GM19023 (cell line): ENCODE results near the gene NCAPD2.
"Not testable (repeated sequence)": the region's sequence is repeated elsewhere in the genome, so short reads cannot be mapped to it uniquely, and the experiment has no call there.

Source experiments
- ATAC-seq: cut with Tn5 transposase; IDR thresholded peaks from one replicate; pipeline ENCODE4 v1.9.1; 2021; ENCODE audit warnings: mild to moderate bottlenecking, moderate library complexity; ENCODE audit not compliant: unreplicated experiment

The NCAPD2 gene

DNA sequence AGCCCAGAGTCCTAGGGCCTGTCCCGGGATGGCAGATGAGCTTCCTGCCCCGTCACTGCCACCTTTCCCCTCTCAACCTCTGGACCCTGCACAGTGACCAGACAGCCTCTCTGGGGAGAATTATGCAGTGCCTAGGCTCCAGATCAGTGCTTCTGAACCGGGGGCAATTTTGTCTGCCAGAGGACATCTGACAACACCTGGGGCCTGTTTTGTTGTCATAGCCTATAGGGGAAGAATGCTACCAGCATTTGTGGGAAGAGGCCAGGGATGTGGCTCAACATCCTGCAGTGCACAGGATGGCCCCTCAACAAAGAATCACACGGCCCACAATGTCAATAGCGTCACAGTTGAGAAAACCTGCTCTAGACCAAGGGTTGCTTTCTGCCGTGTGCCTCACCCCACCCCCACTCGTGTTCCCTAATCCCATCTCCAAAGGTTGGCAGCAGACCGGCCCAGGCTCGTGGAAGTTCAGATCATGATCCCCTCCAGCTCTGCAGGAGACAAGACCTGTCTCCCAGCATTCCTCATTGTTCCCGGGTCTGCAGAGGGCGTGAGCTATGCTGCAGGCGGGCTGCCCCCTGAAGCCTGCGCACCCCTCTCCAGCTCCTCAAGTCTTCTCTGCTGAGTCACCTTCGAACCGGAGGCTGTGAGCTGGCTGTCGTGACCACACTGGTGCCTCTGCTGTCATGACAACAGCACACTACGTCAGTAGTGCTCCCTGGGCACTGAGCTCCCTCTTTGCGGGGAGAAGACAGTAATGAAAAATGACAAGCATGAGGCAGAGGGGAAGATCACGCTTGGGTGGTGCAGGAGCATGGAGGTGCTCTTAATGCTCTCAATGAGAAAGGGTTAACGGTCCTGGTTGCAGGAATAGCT lies 38.4 kb downstream of the NCAPD2 start:
- ATAC-seq = no peak

DNA sequence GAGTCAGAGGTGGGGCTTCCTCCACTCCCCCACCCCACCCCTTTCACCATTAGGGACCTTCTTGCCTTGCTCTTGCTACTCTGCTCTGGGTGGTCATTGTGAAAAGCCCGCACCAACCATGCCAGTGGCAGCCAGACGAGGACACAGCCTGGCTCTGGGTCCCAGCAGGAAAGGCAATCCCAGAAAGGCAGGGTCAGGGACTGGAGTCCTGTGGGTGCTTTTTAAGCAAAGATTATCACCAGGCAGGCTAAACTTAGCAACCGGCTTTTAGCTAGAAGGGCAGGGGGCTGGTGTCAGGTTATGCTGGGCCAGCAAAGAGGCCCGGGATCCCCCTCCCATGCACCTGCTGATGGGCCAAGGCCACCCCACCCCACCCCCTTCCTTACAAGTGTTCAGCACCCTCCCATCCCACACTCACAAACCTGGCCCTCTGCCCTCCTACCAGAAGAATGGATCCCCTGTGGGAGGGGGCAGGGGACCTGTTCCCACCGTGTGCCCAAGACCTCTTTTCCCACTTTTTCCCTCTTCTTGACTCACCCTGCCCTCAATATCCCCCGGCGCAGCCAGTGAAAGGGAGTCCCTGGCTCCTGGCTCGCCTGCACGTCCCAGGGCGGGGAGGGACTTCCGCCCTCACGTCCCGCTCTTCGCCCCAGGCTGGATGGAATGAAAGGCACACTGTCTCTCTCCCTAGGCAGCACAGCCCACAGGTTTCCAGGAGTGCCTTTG lies 39.2 kb downstream of the NCAPD2 start:
- peak; percentile 16 for ATAC-seq

DNA sequence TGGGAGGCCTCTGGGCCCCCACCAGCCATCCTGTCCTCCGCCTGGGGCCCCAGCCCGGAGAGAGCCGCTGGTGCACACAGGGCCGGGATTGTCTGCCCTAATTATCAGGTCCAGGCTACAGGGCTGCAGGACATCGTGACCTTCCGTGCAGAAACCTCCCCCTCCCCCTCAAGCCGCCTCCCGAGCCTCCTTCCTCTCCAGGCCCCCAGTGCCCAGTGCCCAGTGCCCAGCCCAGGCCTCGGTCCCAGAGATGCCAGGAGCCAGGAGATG lies 39.7 kb downstream of the NCAPD2 start:
- peak; percentile 9 for ATAC-seq

DNA sequence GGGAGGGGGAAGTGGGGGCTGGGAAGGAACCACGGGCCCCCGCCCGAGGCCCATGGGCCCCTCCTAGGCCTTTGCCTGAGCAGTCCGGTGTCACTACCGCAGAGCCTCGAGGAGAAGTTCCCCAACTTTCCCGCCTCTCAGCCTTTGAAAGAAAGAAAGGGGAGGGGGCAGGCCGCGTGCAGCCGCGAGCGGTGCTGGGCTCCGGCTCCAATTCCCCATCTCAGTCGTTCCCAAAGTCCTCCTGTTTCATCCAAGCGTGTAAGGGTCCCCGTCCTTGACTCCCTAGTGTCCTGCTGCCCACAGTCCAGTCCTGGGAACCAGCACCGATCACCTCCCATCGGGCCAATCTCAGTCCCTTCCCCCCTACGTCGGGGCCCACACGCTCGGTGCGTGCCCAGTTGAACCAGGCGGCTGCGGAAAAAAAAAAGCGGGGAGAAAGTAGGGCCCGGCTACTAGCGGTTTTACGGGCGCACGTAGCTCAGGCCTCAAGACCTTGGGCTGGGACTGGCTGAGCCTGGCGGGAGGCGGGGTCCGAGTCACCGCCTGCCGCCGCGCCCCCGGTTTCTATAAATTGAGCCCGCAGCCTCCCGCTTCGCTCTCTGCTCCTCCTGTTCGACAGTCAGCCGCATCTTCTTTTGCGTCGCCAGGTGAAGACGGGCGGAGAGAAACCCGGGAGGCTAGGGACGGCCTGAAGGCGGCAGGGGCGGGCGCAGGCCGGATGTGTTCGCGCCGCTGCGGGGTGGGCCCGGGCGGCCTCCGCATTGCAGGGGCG lies 40.2 kb downstream of the NCAPD2 start, which contains the start of gene GAPDH:
GAPDH (plus strand) TSS at position 595 of the 772 bp plus-strand sequence. CDS start 316 bp downstream, outside the sequence.
- peak; percentile 56 for ATAC-seq

DNA sequence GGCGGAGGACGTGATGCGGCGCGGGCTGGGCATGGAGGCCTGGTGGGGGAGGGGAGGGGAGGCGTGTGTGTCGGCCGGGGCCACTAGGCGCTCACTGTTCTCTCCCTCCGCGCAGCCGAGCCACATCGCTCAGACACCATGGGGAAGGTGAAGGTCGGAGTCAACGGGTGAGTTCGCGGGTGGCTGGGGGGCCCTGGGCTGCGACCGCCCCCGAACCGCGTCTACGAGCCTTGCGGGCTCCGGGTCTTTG lies 40.7 kb downstream of the NCAPD2 start:
- ATAC-seq = no peak

DNA sequence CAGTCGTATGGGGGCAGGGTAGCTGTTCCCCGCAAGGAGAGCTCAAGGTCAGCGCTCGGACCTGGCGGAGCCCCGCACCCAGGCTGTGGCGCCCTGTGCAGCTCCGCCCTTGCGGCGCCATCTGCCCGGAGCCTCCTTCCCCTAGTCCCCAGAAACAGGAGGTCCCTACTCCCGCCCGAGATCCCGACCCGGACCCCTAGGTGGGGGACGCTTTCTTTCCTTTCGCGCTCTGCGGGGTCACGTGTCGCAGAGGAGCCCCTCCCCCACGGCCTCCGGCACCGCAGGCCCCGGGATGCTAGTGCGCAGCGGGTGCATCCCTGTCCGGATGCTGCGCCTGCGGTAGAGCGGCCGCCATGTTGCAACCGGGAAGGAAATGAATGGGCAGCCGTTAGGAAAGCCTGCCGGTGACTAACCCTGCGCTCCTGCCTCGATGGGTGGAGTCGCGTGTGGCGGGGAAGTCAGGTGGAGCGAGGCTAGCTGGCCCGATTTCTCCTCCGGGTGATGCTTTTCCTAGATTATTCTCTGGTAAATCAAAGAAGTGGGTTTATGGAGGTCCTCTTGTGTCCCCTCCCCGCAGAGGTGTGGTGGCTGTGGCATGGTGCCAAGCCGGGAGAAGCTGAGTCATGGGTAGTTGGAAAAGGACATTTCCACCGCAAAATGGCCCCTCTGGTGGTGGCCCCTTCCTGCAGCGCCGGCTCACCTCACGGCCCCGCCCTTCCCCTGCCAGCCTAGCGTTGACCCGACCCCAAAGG lies 41.2 kb downstream of the NCAPD2 start:
- peak; percentile 4 for ATAC-seq

DNA sequence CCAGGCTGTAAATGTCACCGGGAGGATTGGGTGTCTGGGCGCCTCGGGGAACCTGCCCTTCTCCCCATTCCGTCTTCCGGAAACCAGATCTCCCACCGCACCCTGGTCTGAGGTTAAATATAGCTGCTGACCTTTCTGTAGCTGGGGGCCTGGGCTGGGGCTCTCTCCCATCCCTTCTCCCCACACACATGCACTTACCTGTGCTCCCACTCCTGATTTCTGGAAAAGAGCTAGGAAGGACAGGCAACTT lies 41.7 kb downstream of the NCAPD2 start:
- no peak for ATAC-seq

DNA sequence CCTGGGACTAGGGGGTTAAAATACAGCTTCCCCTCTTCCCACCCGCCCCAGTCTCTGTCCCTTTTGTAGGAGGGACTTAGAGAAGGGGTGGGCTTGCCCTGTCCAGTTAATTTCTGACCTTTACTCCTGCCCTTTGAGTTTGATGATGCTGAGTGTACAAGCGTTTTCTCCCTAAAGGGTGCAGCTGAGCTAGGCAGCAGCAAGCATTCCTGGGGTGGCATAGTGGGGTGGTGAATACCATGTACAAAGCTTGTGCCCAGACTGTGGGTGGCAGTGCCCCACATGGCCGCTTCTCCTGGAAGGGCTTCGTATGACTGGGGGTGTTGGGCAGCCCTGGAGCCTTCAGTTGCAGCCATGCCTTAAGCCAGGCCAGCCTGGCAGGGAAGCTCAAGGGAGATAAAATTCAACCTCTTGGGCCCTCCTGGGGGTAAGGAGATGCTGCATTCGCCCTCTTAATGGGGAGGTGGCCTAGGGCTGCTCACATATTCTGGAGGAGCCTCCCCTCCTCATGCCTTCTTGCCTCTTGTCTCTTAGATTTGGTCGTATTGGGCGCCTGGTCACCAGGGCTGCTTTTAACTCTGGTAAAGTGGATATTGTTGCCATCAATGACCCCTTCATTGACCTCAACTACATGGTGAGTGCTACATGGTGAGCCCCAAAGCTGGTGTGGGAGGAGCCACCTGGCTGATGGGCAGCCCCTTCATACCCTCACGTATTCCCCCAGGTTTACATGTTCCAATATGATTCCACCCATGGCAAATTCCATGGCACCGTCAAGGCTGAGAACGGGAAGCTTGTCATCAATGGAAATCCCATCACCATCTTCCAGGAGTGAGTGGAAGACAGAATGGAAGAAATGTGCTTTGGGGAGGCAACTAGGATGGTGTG lies 42.3 kb downstream of the NCAPD2 start:
- no peak for ATAC-seq

DNA sequence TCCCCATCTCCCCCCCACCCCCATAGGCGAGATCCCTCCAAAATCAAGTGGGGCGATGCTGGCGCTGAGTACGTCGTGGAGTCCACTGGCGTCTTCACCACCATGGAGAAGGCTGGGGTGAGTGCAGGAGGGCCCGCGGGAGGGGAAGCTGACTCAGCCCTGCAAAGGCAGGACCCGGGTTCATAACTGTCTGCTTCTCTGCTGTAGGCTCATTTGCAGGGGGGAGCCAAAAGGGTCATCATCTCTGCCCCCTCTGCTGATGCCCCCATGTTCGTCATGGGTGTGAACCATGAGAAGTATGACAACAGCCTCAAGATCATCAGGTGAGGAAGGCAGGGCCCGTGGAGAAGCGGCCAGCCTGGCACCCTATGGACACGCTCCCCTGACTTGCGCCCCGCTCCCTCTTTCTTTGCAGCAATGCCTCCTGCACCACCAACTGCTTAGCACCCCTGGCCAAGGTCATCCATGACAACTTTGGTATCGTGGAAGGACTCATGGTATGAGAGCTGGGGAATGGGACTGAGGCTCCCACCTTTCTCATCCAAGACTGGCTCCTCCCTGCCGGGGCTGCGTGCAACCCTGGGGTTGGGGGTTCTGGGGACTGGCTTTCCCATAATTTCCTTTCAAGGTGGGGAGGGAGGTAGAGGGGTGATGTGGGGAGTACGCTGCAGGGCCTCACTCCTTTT lies 43.1 kb downstream of the NCAPD2 start:
- ATAC-seq = no peak

DNA sequence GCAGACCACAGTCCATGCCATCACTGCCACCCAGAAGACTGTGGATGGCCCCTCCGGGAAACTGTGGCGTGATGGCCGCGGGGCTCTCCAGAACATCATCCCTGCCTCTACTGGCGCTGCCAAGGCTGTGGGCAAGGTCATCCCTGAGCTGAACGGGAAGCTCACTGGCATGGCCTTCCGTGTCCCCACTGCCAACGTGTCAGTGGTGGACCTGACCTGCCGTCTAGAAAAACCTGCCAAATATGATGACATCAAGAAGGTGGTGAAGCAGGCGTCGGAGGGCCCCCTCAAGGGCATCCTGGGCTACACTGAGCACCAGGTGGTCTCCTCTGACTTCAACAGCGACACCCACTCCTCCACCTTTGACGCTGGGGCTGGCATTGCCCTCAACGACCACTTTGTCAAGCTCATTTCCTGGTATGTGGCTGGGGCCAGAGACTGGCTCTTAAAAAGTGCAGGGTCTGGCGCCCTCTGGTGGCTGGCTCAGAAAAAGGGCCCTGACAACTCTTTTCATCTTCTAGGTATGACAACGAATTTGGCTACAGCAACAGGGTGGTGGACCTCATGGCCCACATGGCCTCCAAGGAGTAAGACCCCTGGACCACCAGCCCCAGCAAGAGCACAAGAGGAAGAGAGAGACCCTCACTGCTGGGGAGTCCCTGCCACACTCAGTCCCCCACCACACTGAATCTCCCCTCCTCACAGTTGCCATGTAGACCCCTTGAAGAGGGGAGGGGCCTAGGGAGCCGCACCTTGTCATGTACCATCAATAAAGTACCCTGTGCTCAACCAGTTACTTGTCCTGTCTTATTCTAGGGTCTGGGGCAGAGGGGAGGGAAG lies 43.9 kb downstream of the NCAPD2 start:
- not testable (repeated sequence) for ATAC-seq

DNA sequence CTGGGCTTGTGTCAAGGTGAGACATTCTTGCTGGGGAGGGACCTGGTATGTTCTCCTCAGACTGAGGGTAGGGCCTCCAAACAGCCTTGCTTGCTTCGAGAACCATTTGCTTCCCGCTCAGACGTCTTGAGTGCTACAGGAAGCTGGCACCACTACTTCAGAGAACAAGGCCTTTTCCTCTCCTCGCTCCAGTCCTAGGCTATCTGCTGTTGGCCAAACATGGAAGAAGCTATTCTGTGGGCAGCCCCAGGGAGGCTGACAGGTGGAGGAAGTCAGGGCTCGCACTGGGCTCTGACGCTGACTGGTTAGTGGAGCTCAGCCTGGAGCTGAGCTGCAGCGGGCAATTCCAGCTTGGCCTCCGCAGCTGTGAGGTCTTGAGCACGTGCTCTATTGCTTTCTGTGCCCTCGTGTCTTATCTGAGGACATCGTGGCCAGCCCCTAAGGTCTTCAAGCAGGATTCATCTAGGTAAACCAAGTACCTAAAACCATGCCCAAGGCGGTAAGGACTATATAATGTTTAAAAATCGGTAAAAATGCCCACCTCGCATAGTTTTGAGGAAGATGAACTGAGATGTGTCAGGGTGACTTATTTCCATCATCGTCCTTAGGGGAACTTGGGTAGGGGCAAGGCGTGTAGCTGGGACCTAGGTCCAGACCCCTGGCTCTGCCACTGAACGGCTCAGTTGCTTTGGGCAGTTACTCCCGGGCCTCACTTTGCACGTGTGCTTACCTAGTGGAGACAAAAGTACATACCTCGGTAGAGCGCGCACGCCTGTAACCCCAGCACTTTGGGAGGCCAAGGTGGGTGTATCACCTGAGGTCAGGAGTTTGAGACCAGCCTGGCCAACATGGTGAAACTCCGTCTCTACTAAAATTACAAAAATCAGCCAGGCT lies 44.8 kb downstream of the NCAPD2 start:
- no peak for ATAC-seq

DNA sequence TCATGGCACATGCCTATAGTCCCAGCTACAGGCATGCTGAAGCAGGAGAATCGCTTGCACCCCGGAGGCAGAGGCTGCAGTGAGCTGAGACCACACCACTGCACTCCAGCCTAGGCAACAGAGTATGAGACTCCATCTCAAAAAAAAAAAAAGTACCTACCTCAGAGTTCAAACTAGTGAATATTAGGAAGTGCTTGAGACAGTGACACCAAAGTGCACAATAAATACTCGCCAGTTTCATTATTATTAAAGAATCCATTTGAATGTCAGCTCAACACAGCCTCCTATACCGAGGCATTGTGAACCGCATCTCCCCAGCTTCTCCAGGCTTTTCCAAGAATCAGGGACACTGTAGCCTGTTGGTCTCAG lies 45.4 kb downstream of the NCAPD2 start:
- no peak for ATAC-seq

DNA sequence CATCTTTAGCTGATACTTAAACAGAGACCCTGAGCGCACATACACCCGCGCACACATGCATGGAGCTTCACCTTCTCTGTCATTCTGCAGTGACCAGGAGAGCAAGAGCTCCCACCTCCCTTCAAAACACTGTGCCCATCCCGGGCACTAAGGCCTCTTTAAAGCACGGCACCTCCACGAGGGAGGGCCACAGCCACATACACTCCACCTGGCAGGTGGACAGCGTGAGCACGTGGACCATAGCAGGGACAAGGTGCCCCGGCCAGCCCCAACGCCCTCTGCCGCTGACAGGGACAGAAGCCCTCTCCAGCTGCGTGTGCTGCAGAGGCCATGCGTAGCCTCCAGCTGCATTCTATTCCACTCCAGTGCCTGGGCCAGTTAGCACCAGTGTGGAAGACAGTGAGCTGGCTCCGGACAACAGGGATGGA lies 45.8 kb downstream of the NCAPD2 start:
- ATAC-seq = no peak

DNA sequence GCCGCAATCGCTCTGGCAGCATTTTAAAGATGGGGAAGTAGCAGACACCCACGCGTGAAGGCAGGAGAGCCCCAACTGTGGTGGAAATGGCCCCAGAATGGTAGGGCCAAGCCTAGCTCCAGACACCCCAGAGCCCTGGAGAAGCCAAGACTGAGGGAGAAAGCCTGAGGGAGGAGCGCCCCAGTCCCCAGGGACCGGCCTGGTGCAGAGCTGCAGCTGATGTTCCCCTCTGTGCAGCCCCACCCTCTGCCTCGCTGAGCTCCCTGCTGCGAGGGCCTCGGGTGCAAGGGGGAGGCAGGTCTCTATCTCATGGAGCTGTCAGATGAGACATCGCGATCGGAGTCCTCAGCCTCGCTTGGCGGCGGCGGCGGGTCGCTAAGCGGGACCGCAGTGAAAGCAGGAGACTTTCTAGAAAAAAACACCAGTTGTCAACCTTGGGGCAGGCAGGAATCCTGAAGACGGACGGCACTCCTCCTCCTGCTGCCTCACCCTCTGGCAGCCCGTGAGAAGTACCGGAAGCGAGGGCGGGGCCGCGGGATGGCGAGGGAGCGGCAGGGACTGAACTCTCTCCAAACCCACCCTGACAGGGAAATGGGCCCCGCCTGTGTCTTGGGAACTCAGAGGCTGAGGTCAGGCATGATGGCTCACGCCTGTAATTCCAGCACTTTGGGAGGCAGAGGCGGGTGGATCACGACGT lies 46.4 kb downstream of the NCAPD2 start:
- no peak for ATAC-seq

DNA sequence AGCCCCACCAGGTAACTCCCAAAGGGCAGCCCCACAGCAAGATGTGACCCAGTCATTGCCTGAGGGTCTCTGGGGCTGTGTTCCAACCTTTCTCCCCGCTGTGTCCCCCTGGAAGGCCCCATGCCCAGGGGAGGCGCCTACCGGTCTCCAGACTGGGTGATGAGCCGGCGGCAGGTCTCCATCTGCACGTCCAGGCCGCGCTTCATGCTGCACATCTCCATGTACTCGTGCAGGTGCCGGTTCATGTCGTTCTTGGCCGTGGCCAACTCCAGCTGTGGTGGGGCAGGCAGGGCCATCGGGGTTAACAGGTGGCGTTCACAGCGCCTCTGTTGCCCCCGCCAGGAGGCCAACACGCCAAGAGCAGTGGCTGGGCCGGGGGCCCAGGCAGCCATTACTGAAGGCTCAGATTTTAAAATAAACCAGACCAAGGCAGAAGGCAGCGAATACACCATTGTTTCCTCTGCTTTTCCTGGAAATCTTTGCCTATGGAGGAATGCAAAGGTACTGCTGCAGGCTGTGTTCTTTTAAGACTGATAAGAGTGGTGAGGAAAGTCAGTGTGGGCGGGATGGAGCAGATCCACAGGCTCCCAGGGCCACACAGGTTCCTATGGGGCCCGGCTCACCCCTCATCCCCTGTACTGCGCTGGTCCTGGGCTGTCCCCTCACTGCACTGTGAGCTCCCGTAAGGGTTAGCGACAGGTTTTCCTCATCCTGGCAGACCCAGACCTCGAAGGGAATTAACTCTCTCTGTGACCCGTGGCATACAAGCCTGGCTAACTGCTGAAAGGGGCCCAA lies 47.7 kb downstream of the NCAPD2 start:
- no peak for ATAC-seq

DNA sequence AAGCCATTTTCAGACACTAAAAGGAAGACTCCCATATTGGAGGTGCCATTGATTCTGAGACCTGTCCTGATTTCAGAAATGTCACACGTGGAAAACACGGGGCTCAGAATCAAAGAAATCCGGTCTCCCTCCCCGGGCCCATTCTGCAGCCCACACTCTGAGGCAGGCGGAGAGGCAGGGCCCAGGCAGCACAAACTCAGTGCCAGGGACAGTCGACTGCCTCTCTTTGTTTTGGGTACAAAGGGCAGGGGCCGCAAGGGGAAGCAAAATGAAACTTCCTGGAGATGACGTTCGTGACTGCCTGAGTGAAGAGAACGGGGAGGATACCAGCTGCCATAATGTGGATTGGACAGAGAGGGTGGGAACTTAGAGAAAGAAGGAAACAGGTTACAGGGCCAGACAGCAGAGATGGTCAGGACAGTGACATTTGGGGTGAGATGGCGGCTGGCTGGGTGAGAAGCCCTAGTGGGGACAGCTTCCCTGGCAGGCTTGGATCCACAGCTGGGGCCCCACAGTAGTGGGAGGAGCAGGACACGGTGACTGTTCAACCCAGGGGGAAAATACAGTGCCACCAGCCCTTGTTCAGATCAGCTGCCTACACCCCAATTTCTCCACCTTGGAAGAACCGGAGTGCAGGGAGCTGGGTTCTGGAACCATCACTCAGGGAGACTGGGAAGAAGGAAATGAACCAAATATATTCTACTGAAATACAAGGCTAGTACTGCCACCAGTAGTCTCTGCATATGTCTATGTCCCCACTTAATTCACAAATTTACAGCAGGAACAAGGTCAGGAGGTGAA lies 48.5 kb downstream of the NCAPD2 start:
- no peak for ATAC-seq
